ENCODE results near the gene MINDY4B.

DNA sequence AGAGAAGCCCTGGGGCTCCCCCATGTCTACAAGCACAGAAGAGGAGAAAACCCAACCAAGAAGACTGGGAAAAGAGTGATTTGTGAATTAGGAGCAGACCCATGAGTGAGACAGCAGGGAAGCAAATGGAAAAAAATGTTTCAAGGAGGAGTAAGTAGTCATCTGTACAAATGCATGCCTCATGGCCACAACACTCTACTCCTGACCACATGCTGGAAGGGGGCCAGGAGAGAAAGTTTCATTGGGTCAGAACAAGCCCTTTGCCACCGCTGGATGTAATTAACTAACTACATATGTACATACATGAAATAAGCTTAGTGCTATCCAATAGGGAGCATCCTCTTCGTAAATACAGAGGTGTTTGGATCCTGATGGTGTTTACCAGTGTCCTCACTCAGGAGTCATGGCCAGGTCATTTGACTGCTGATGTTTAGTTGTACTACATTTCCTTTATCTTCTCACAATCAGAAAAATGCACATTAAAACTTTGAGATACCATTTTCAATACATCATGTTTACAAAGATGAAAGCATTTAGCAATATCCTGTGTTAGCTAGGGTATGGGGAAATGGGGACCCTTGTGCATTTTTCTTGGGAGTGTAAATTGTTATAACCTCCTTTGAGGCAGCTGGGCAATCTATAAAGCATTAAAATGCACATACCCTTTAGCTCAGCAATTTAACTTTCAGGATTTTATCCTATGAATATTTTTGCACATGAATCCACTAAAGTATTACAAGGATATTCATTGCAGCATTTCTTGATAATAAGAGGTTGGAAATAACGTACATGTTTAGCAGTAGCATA is 40.2 kb upstream of the MINDY4B start:
- TF ChIP-seq CTCF (IDR thresholded peaks at IDR 0.05) = no peak
- no peak for TF ChIP-seq POLR2A (IDR thresholded peaks at IDR 0.05)
